ENCODE results near the gene RAB7A. TPM values are rescaled to one million over a fixed set of nuclear protein-coding genes. Genes with fewer than 3 reads are reported as not detected.

Gene RAB7A
- polyA plus RNA-seq, 3 donors = 192 to 261 (median 223) TPM

DNA sequence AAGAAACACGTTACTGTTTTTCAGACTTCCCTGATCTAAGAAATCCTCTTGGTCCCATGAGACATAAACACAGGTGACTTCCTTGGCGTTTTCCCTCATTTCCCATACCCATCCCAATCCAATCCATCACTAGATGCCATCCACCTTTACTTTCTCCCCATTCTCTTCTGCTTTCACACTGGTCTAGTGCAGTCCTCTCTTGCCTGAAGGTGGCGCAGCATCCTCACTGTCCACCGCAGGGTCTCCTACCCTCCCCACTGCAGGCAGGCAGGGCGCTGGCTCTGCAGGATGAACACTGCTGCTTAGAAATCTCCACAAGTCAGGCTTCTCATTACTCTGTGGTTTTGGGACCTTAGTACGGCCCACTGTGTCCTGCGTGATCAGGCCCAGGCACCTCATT is 58.2 kb downstream of the RAB7A start:
- Histone ChIP-seq H4K20me1 (ENCODE audit: insufficient read depth, low read length) (peaks cover 100% of the 10 kb centered on the region), H3K27ac (ENCODE audit: low read depth in 1 of 2, low read length in 2 of 2) (peak overlapping the region in 1 of 2 donors; percentile 46), H3K4me3 (replicated peaks in 1 of 3; ENCODE audit: low read depth in 2 of 3, low read length in 3 of 3) (no peak overlapping the region), H3K27me3 (ENCODE audit: control insufficient read depth in 2 of 2, insufficient read depth in 2 of 2, low read length in 2 of 2) (no peaks in the 10 kb centered on the region), H3K79me2 (ENCODE audit: insufficient read depth, low read length) (peaks cover 99% of the 10 kb centered on the region), H2AFZ (ENCODE audit: insufficient read depth, low read depth, low read length, poor library complexity, severe bottlenecking) (no peak overlapping the region), H3K9me3 (replicated peaks in 1 of 2; ENCODE audit: control insufficient read depth in 1 of 2, insufficient read depth in 1 of 2, low read length in 2 of 2) (no peaks in the 10 kb centered on the region), H3K9ac (ENCODE audit: insufficient read depth, low read length, poor library complexity, severe bottlenecking) (no peak overlapping the region), H3K4me1 (ENCODE audit: control insufficient read depth in 1 of 2, insufficient read depth in 2 of 2, low read length in 2 of 2) (peaks cover 46 to 55% of the 10 kb centered on the region in 2 donors), H3K4me2 (replicated peaks; ENCODE audit: extremely low read depth, low read length, poor library complexity, severe bottlenecking) (no peak overlapping the region), H3K36me3 (replicated peaks in 1 of 2; ENCODE audit: control insufficient read depth in 1 of 2, insufficient read depth in 2 of 2, low read length in 2 of 2) (no peaks in the 10 kb centered on the region)
- peaks cover 78% of the 10 kb centered on the region for H3K4me1 Mint-ChIP-seq
- peak overlapping the region in 3 of 7 donors; percentile 35 to 63 (median 63) for H3K27ac Mint-ChIP-seq
- intact Hi-C loops (cut with micrococcal nuclease) = loop anchor here in 1 of 2 donors (1.0 kb wide), 1 partner anchor 11 kb away; no protein-coding TSS in a partner anchor
- peaks cover 0 to 8% of the 10 kb centered on the region in 2 donors for H3K36me3 Mint-ChIP-seq
- no peaks in the 10 kb centered on the region for H3K9me3 Mint-ChIP-seq
- no peak overlapping the region for H3K4me3 Mint-ChIP-seq
- WGBS (ENCODE audit: insufficient coverage) = 34% methylated on average over 7 of the region's 7 CpGs
- TF ChIP-seq, protein P1, sequence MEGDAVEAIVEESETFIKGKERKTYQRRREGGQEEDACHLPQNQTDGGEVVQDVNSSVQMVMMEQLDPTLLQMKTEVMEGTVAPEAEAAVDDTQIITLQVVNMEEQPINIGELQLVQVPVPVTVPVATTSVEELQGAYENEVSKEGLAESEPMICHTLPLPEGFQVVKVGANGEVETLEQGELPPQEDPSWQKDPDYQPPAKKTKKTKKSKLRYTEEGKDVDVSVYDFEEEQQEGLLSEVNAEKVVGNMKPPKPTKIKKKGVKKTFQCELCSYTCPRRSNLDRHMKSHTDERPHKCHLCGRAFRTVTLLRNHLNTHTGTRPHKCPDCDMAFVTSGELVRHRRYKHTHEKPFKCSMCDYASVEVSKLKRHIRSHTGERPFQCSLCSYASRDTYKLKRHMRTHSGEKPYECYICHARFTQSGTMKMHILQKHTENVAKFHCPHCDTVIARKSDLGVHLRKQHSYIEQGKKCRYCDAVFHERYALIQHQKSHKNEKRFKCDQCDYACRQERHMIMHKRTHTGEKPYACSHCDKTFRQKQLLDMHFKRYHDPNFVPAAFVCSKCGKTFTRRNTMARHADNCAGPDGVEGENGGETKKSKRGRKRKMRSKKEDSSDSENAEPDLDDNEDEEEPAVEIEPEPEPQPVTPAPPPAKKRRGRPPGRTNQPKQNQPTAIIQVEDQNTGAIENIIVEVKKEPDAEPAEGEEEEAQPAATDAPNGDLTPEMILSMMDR (IDR thresholded peaks at IDR 0.05) = peak; percentile 73
- H3K27me3 Mint-ChIP-seq (ENCODE audit: low read depth in 3 of 3) = no peaks in the 10 kb centered on the region
- peak; percentile 44 to 65 (median 46) for DNase-seq

GRCh38 chr3:128784843-128785242 is 58.9 kb downstream of the RAB7A start:
- Histone ChIP-seq H3K4me3 (replicated peaks in 1 of 3; ENCODE audit: low read depth in 2 of 3, low read length in 3 of 3) (no peak overlapping the region), H3K79me2 (ENCODE audit: insufficient read depth, low read length) (peaks cover 99% of the 10 kb centered on the region), H3K36me3 (replicated peaks in 1 of 2; ENCODE audit: control insufficient read depth in 1 of 2, insufficient read depth in 2 of 2, low read length in 2 of 2) (no peaks in the 10 kb centered on the region), H4K20me1 (ENCODE audit: insufficient read depth, low read length) (peaks cover 100% of the 10 kb centered on the region), H3K9ac (ENCODE audit: insufficient read depth, low read length, poor library complexity, severe bottlenecking) (no peak overlapping the region), H3K9me3 (replicated peaks in 1 of 2; ENCODE audit: control insufficient read depth in 1 of 2, insufficient read depth in 1 of 2, low read length in 2 of 2) (no peaks in the 10 kb centered on the region), H3K27me3 (ENCODE audit: control insufficient read depth in 2 of 2, insufficient read depth in 2 of 2, low read length in 2 of 2) (no peaks in the 10 kb centered on the region), H3K4me2 (replicated peaks; ENCODE audit: extremely low read depth, low read length, poor library complexity, severe bottlenecking) (no peak overlapping the region), H3K4me1 (ENCODE audit: control insufficient read depth in 1 of 2, insufficient read depth in 2 of 2, low read length in 2 of 2) (peaks cover 52 to 61% of the 10 kb centered on the region in 2 donors), H3K27ac (ENCODE audit: low read depth in 1 of 2, low read length in 2 of 2) (peak overlapping the region in 1 of 2 donors; percentile 52), H2AFZ (ENCODE audit: insufficient read depth, low read depth, low read length, poor library complexity, severe bottlenecking) (no peak overlapping the region)
- intact Hi-C loops (cut with micrococcal nuclease) = loop anchor here in 1 of 2 donors (1.0 kb wide), 1 partner anchor 10 kb away; no protein-coding TSS in a partner anchor
- WGBS (ENCODE audit: insufficient coverage) = no CpG with 5 or more reads among the region's 3 CpGs
- H3K36me3 Mint-ChIP-seq = peaks cover 0 to 8% of the 10 kb centered on the region in 2 donors
- no peaks in the 10 kb centered on the region for H3K9me3 Mint-ChIP-seq
- H3K4me3 Mint-ChIP-seq = no peak overlapping the region
- no peaks in the 10 kb centered on the region for H3K27me3 Mint-ChIP-seq (ENCODE audit: low read depth in 3 of 3)
- DNase-seq = no peak
- TF ChIP-seq, protein P1 (IDR thresholded peaks at IDR 0.05) = no peak
- peak overlapping the region in 5 of 7 donors; percentile 3 to 68 (median 42) for H3K27ac Mint-ChIP-seq
- peaks cover 81% of the 10 kb centered on the region for H3K4me1 Mint-ChIP-seq

Measured in CD14-positive monocyte (primary cell).